ENCODE results near the gene HACD2.
"Not testable (repeated sequence)": the region's sequence is repeated elsewhere in the genome, so short reads cannot be mapped to it uniquely, and the experiment has no call there.

The HACD2 gene

GRCh38 chr3:123584988-123585937, at the start of gene HACD2:
Gene HACD2 (minus strand): TSS chr3:123585053. CDS start chr3:123585027, 26 bp downstream.
- peak; percentile 98 for DNase-seq

GRCh38 chr3:123634149-123635051, 49.5 kb upstream of the HACD2 start:
- DNase-seq = no peak

GRCh38 chr3:123633530-123633929, 48.7 kb upstream of the HACD2 start:
- DNase-seq = no peak

- no peak for DNase-seq
Observed at GRCh38 chr3:123632161-123632655, 47.4 kb upstream of the HACD2 start.

- DNase-seq = no peak
Observed at GRCh38 chr3:123629747-123630047, 44.8 kb upstream of the HACD2 start.

GRCh38 chr3:123628996-123629746, 44.3 kb upstream of the HACD2 start:
- DNase-seq = no peak

- no peak for DNase-seq
Observed at GRCh38 chr3:123627673-123628670, 43.1 kb upstream of the HACD2 start.

- DNase-seq = no peak
Observed at GRCh38 chr3:123626881-123627280, 42.0 kb upstream of the HACD2 start.

- no peak for DNase-seq
Observed at GRCh38 chr3:123624302-123624701, 39.4 kb upstream of the HACD2 start.

GRCh38 chr3:123623346-123623880, 38.6 kb upstream of the HACD2 start:
- DNase-seq = no peak

GRCh38 chr3:123622766-123623165, 37.9 kb upstream of the HACD2 start:
- DNase-seq = no peak

- no peak for DNase-seq
Observed at GRCh38 chr3:123621850-123622189, 37.0 kb upstream of the HACD2 start.

- no peak for DNase-seq
Observed at GRCh38 chr3:123621186-123621849, 36.5 kb upstream of the HACD2 start.

GRCh38 chr3:123620343-123620742, 35.5 kb upstream of the HACD2 start:
- DNase-seq = no peak

GRCh38 chr3:123618768-123619484, 34.1 kb upstream of the HACD2 start:
- peak; percentile 96 for DNase-seq

GRCh38 chr3:123618076-123618708, 33.3 kb upstream of the HACD2 start:
- peak; percentile 19 for DNase-seq

- DNase-seq = no peak
Observed at GRCh38 chr3:123616593-123616992, 31.7 kb upstream of the HACD2 start.

- no peak for DNase-seq
Observed at GRCh38 chr3:123613543-123613942, 28.7 kb upstream of the HACD2 start.

GRCh38 chr3:123611674-123612073, 26.8 kb upstream of the HACD2 start:
- not testable (repeated sequence) for DNase-seq

- no peak for DNase-seq
Observed at GRCh38 chr3:123611082-123611481, 26.2 kb upstream of the HACD2 start.

Measured in suppressor macrophage treated with lipopolysaccharide for 4 hours (primary cell).